Keratinocyte (primary cell): ENCODE measurements around the gene DIDO1. TPM values are rescaled to one million over a fixed set of nuclear protein-coding genes. Genes with fewer than 3 reads are reported as not detected.

Source experiments
- DNase-seq: peaks from one replicate; pipeline ENCODE4 v3.0.0-alpha.2; 2011; ENCODE audit warnings: low read depth, missing footprints, low spot score
- FAIRE-seq: peaks from 2 replicates; lab custom pipeline; 2011; peaks lifted over from hg19 to GRCh38; lab: Jason Lieb, UNC
- H2AFZ ChIP-seq: 2 replicates; pipeline ENCODE4 v1.6.0; 2012; ENCODE audit warnings: low read length, control low read depth, inconsistent platforms; ENCODE audit not compliant: control insufficient read depth
- H3K27ac ChIP-seq: 2 replicates; pipeline ENCODE4 v1.5.1; 2011; ENCODE audit warnings: low read length; ENCODE audit not compliant: control insufficient read depth, insufficient read depth
- H3K27me3 ChIP-seq: 3 replicates; pipeline ENCODE4 v1.6.0; 2011; ENCODE audit warnings: low read length; ENCODE audit not compliant: control insufficient read depth, insufficient read depth; ENCODE audit errors: extremely low read depth
- H3K36me3 ChIP-seq, 2 experiments: 2 replicates in 1 of 2; 3 replicates in 1 of 2; pipeline ENCODE4 v1.5.1; 2011; ENCODE audit warnings: low read length in 2 of 2, mild to moderate bottlenecking in 1 of 2; ENCODE audit not compliant: control insufficient read depth in 2 of 2, insufficient read depth in 2 of 2; ENCODE audit errors: extremely low read depth in 1 of 2
- H3K4me1 ChIP-seq: 3 replicates; pipeline ENCODE4 v1.5.1; 2011; ENCODE audit warnings: low read length; ENCODE audit not compliant: control insufficient read depth, insufficient read depth; ENCODE audit errors: extremely low read depth
- H3K4me2 ChIP-seq: 3 replicates; pipeline ENCODE4 v1.6.0; 2011; ENCODE audit warnings: low read depth, low read length; ENCODE audit not compliant: control insufficient read depth, insufficient read depth; ENCODE audit errors: extremely low read depth
- H3K4me3 ChIP-seq, 3 experiments: fragments of 200-600 bp in 1 of 3; sonication (generic) in 1 of 3; 2 replicates in 2 of 3; 3 replicates in 1 of 3; pipeline ENCODE4 v1.5.1; 2011 to 2016; ENCODE audit warnings: low read length in 3 of 3, mild to moderate bottlenecking in 3 of 3, control low read depth in 2 of 3, inconsistent platforms in 1 of 3, low read depth in 1 of 3, mixed read lengths in 1 of 3, mixed run types in 1 of 3, moderate library complexity in 1 of 3; ENCODE audit not compliant: control insufficient read depth in 2 of 3, insufficient read depth in 2 of 3; ENCODE audit errors: extremely low read depth in 1 of 3
- H3K79me2 ChIP-seq: 2 replicates; pipeline ENCODE4 v1.6.0; 2012; ENCODE audit warnings: low read length; ENCODE audit not compliant: control insufficient read depth, insufficient read depth
- H3K9ac ChIP-seq: 3 replicates; pipeline ENCODE4 v1.6.0; 2011; ENCODE audit warnings: low read length; ENCODE audit not compliant: control insufficient read depth, insufficient read depth; ENCODE audit errors: extremely low read depth
- H3K9me1 ChIP-seq: 3 replicates; pipeline ENCODE4 v1.6.0; 2011; ENCODE audit warnings: low read length; ENCODE audit not compliant: control insufficient read depth, insufficient read depth; ENCODE audit errors: extremely low read depth
- H3K9me3 ChIP-seq: 2 replicates; pipeline ENCODE4 v1.5.1; 2012; ENCODE audit warnings: low read depth, low read length; ENCODE audit not compliant: control insufficient read depth
- H4K20me1 ChIP-seq: 3 replicates; pipeline ENCODE4 v1.6.0; 2011; ENCODE audit warnings: low read length; ENCODE audit not compliant: control insufficient read depth, insufficient read depth; ENCODE audit errors: extremely low read depth
- CTCF ChIP-seq, 3 experiments: IDR thresholded peaks in 1 of 3; conservative IDR thresholded peaks in 1 of 3; optimal IDR thresholded peaks in 1 of 3; 2 replicates in 2 of 3; 3 replicates in 1 of 3; pipeline versions ENCODE3 to v1.5.1; 2011; ENCODE audit warnings: low read length in 3 of 3, mild to moderate bottlenecking in 3 of 3, moderate library complexity in 2 of 3, control low read depth in 1 of 3, inconsistent platforms in 1 of 3; ENCODE audit not compliant: insufficient read depth in 2 of 3; ENCODE audit errors: extremely low read depth in 1 of 3
- EZH2 ChIP-seq: IDR thresholded peaks from one replicate; pipeline ENCODE4 v1.6.1; 2012; ENCODE audit warnings: inconsistent platforms, mild to moderate bottlenecking, low read length, moderate library complexity
- dilution Hi-C: fragments of 300-500 bp; cut with MboI; formaldehyde crosslinking; loops from one replicate; pipeline ENCODE4 v1.7.0; 2020; ENCODE audit warnings: low sequenced_read_pairs; ENCODE audit not compliant: extremely low pct_ligation_motif_present
- polyA plus RNA-seq, 5 experiments: library from polyadenylated mRNA; depleted of rRNA in 3 of 5; stranded (reverse) in 3 of 5; stranded (forward) in 1 of 5; unstranded in 1 of 5; fragments of >200 nt; gene quantifications; 1 replicate in 1 of 5; 2 replicates in 3 of 5; 3 replicates in 1 of 5; pipeline versions ENCODE4 v1.2.1 to v1.2.3, GENCODE V29; 2011 to 2012; ENCODE audit warnings: missing spikeins in 2 of 5, low read depth in 1 of 5, low replicate concordance in 1 of 5

DIDO1 gene
- polyA plus RNA-seq, 1 donor (not counting 4 experiments of a cell fraction or from before 2014, with no cell fraction given), result 14.2 TPM

GRCh38 chr20:62971211-62971949, 45.1 kb upstream of the DIDO1 start:
- Histone ChIP-seq H3K4me1 (peaks cover 5% of the 10 kb centered on the region), H3K9me3 (no peaks in the 10 kb centered on the region), H3K9ac (no peak overlapping the region), H3K27me3 (peaks cover 60% of the 10 kb centered on the region), H3K79me2 (no peaks in the 10 kb centered on the region), H2AFZ (no peak overlapping the region), H3K9me1 (no peaks in the 10 kb centered on the region), H4K20me1 (peaks cover 3% of the 10 kb centered on the region), H3K4me3 (no peak overlapping the region), H3K27ac (no peak overlapping the region), H3K4me2 (no peak overlapping the region), H3K36me3 (no peaks in the 10 kb centered on the region)
- no peak for DNase-seq
- TF ChIP-seq CTCF (optimal IDR thresholded peaks at IDR 0.05 in 1 of 3, IDR thresholded peaks at IDR 0.05 in 1 of 3, conservative IDR thresholded peaks at IDR 0.05 in 1 of 3; ENCODE audit: extremely low read depth in 1 of 3, insufficient read depth in 2 of 3, low read length in 3 of 3), result no peak
- TF ChIP-seq EZH2, result no peak
- no peak for FAIRE-seq
- dilution Hi-C loops, result no loop called here

- H3K27me3 ChIP-seq, result peaks cover 56% of the 10 kb centered on the region
- peaks cover 3% of the 10 kb centered on the region for H4K20me1 ChIP-seq
- no peak overlapping the region for H3K27ac ChIP-seq
- no peak for FAIRE-seq
- no peaks in the 10 kb centered on the region for H3K9me3 ChIP-seq
- H3K9me1 ChIP-seq, result no peaks in the 10 kb centered on the region
- H2AFZ ChIP-seq, result no peak overlapping the region
- no peaks in the 10 kb centered on the region for H3K36me3 ChIP-seq
- no peak overlapping the region for H3K4me3 ChIP-seq
- no peak for TF ChIP-seq EZH2
- TF ChIP-seq CTCF (optimal IDR thresholded peaks at IDR 0.05 in 1 of 3, IDR thresholded peaks at IDR 0.05 in 1 of 3, conservative IDR thresholded peaks at IDR 0.05 in 1 of 3; ENCODE audit: extremely low read depth in 1 of 3, insufficient read depth in 2 of 3, low read length in 3 of 3), result no peak
- peaks cover 5% of the 10 kb centered on the region for H3K4me1 ChIP-seq
- dilution Hi-C loops, result no loop called here
- no peak overlapping the region for H3K4me2 ChIP-seq
- H3K9ac ChIP-seq, result no peak overlapping the region
- no peaks in the 10 kb centered on the region for H3K79me2 ChIP-seq
- no peak for DNase-seq
Measured at GRCh38 chr20:62970307-62971210, 44.3 kb upstream of the DIDO1 start.
